Caco-2 (cell line): Measurements from ENCODE around the gene ERO1B. TPM values are rescaled to one million over a fixed set of nuclear protein-coding genes. Genes with fewer than 3 reads are reported as not detected.

Experiments
- BruUV-seq: library from RNA; stranded (reverse); fragments of 400-500 nt; replicated peaks from 2 replicates; lab custom pipeline; 2021; lab: Mats Ljungman, UMichigan
- CTCF ChIA-PET: fragments of 300-600 bp; sonication (Branson Sonifier 250); formaldehyde crosslinking; loops from one replicate; lab custom pipeline; 2022; ENCODE audit warnings: antibody characterized with exemption; lab: Charles Lee
- POLR2A ChIA-PET: fragments of 300-600 bp; sonication (Branson Sonifier 250); formaldehyde crosslinking; loops from one replicate; lab custom pipeline; 2022; ENCODE audit warnings: antibody characterized with exemption; lab: Charles Lee
- DNase-seq, 2 experiments: peaks; one replicate each; pipeline versions ENCODE4 v3.0.0 to v3.0.0-alpha.2; 2020 to 2022
- H3K27me3 ChIP-seq: replicated peaks from 2 replicates; pipeline ENCODE4 v1.6.0; 2011; ENCODE audit warnings: low read length; ENCODE audit not compliant: control insufficient read depth, insufficient read depth
- H3K36me3 ChIP-seq: 2 replicates; pipeline ENCODE4 v1.5.1; 2011; ENCODE audit warnings: low read length; ENCODE audit not compliant: control insufficient read depth, insufficient read depth
- H3K4me1 ChIP-seq: fragments of 250-450 bp; sonication (Bioruptor Pico); 2 replicates; pipeline ENCODE4 v1.5.1; 2020; ENCODE audit warnings: mild to moderate bottlenecking
- H3K4me3 ChIP-seq: 2 replicates; pipeline ENCODE4 v1.5.1; 2011; ENCODE audit warnings: low read depth, mild to moderate bottlenecking, control low read depth, low read length
- H3K9me3 ChIP-seq: fragments of 250-450 bp; sonication (Bioruptor Pico); 2 replicates; pipeline ENCODE4 v1.5.1; 2020; ENCODE audit warnings: mild to moderate bottlenecking, moderate library complexity
- H3K27ac Mint-ChIP-seq: one replicate; pipeline ENCODE4 v1.8.0; 2022; ENCODE audit warnings: mixed read lengths; ENCODE audit not compliant: unreplicated experiment
- H3K27me3 Mint-ChIP-seq: one replicate; pipeline ENCODE4 v1.8.0; 2022; ENCODE audit warnings: mixed read lengths; ENCODE audit not compliant: insufficient read depth, unreplicated experiment
- H3K36me3 Mint-ChIP-seq: one replicate; pipeline ENCODE4 v1.8.0; 2022; ENCODE audit warnings: mild to moderate bottlenecking, mixed read lengths; ENCODE audit not compliant: insufficient read depth, unreplicated experiment
- H3K4me1 Mint-ChIP-seq: one replicate; pipeline ENCODE4 v1.8.0; 2022; ENCODE audit warnings: low read depth, mixed read lengths; ENCODE audit not compliant: unreplicated experiment
- H3K4me3 Mint-ChIP-seq: one replicate; pipeline ENCODE4 v1.8.0; 2022; ENCODE audit warnings: mild to moderate bottlenecking, moderate library complexity, mixed read lengths; ENCODE audit not compliant: unreplicated experiment
- H3K9me3 Mint-ChIP-seq: one replicate; pipeline ENCODE4 v1.8.0; 2022; ENCODE audit warnings: mixed read lengths; ENCODE audit not compliant: unreplicated experiment
- CTCF ChIP-seq, 2 experiments: fragments of 200-600 bp in 1 of 2; IDR thresholded peaks; 1 replicate in 1 of 2; 2 replicates in 1 of 2; pipeline versions ENCODE4 v1.5.1 to v1.8.0; 2011 to 2022; ENCODE audit warnings: antibody characterized with exemption in 1 of 2, control low read depth in 1 of 2, inconsistent platforms in 1 of 2, low read depth in 1 of 2, low read length in 1 of 2, mild to moderate bottlenecking in 1 of 2, moderate library complexity in 1 of 2; ENCODE audit not compliant: insufficient read depth in 1 of 2, severe bottlenecking in 1 of 2, unreplicated experiment in 1 of 2
- intact Hi-C: fragments of 100-400 bp; cut with micrococcal nuclease; formaldehyde crosslinking; loops from one replicate; pipeline ENCODE4 v1.10.0; 2022; ENCODE audit not compliant: unreplicated experiment
- total RNA-seq: library from RNA; stranded (reverse); gene quantifications from 2 replicates; pipeline ENCODE4 v1.2.3, GENCODE V29; 2022

The ERO1B gene
- total RNA-seq, 1 experiment from 2014 or later: 2.6 TPM

- intact Hi-C loops: no loop called here
Measured at GRCh38 chr1:236235116-236235515, 46.6 kb downstream of the ERO1B start.

GRCh38 chr1:236228411-236228810 lies 53.3 kb downstream of the ERO1B start:
- POLR2A ChIA-PET: no interaction called here
- H3K4me3 Mint-ChIP-seq: no peak overlapping the region
- no peaks in the 10 kb centered on the region for H3K4me1 Mint-ChIP-seq
- H3K27me3 Mint-ChIP-seq: peaks cover 2% of the 10 kb centered on the region
- CTCF ChIA-PET: no interaction called here
- H3K27ac Mint-ChIP-seq: no peak overlapping the region
- H3K9me3 Mint-ChIP-seq: no peaks in the 10 kb centered on the region
- no peaks in the 10 kb centered on the region for H3K9me3 ChIP-seq
- TF ChIP-seq CTCF (IDR thresholded peaks at IDR 0.05; ENCODE audit: insufficient read depth in 1 of 2, low read depth in 1 of 2, low read length in 1 of 2, severe bottlenecking in 1 of 2, unreplicated experiment in 1 of 2): no peak
- no peak for DNase-seq
- BruUV-seq: no TSS peak
- H3K4me1 ChIP-seq: no peaks in the 10 kb centered on the region
- intact Hi-C loops: no loop called here
- H3K4me3 ChIP-seq: no peak overlapping the region
- no peaks in the 10 kb centered on the region for H3K27me3 ChIP-seq
- no peaks in the 10 kb centered on the region for H3K36me3 ChIP-seq
- no peaks in the 10 kb centered on the region for H3K36me3 Mint-ChIP-seq

More at GRCh38 chr1:236235116-236235515, 46.6 kb downstream of the ERO1B start:
- Mint-ChIP-seq H3K9me3 (no peaks in the 10 kb centered on the region), H3K36me3 (no peaks in the 10 kb centered on the region), H3K4me1 (no peaks in the 10 kb centered on the region), H3K27me3 (no peaks in the 10 kb centered on the region), H3K27ac (no peak overlapping the region), H3K4me3 (no peak overlapping the region)
- DNase-seq: no peak
- CTCF ChIA-PET: no interaction called here
- no peaks in the 10 kb centered on the region for H3K36me3 ChIP-seq
- H3K27me3 ChIP-seq: no peaks in the 10 kb centered on the region
- POLR2A ChIA-PET: no interaction called here
- no peak overlapping the region for H3K4me3 ChIP-seq
- no peak for TF ChIP-seq CTCF (IDR thresholded peaks at IDR 0.05; ENCODE audit: insufficient read depth in 1 of 2, low read depth in 1 of 2, low read length in 1 of 2, severe bottlenecking in 1 of 2, unreplicated experiment in 1 of 2)
- H3K9me3 ChIP-seq: no peaks in the 10 kb centered on the region
- no peaks in the 10 kb centered on the region for H3K4me1 ChIP-seq
- BruUV-seq: no TSS peak

GRCh38 chr1:236222632-236223031 lies 59.1 kb downstream of the ERO1B start:
- Mint-ChIP-seq H3K9me3 (no peaks in the 10 kb centered on the region), H3K36me3 (no peaks in the 10 kb centered on the region), H3K4me3 (no peak overlapping the region), H3K4me1 (no peaks in the 10 kb centered on the region), H3K27me3 (peaks cover 2% of the 10 kb centered on the region), H3K27ac (no peak overlapping the region)
- POLR2A ChIA-PET: no interaction called here
- no peak overlapping the region for H3K4me3 ChIP-seq
- no peaks in the 10 kb centered on the region for H3K27me3 ChIP-seq
- no peak for TF ChIP-seq CTCF (IDR thresholded peaks at IDR 0.05; ENCODE audit: insufficient read depth in 1 of 2, low read depth in 1 of 2, low read length in 1 of 2, severe bottlenecking in 1 of 2, unreplicated experiment in 1 of 2)
- intact Hi-C loops: no loop called here
- BruUV-seq: no TSS peak
- CTCF ChIA-PET: no interaction called here
- no peak for DNase-seq
- H3K9me3 ChIP-seq: no peaks in the 10 kb centered on the region
- H3K36me3 ChIP-seq: no peaks in the 10 kb centered on the region
- no peaks in the 10 kb centered on the region for H3K4me1 ChIP-seq
